Lower leg skin (tissue), 4 donors: Measurements from ENCODE around the gene ZDHHC4. TPM values are rescaled to one million over a fixed set of nuclear protein-coding genes. Genes with fewer than 3 reads are reported as not detected.
A peak's percentile ranks its signal among the peaks of the same experiment; 100 is the strongest.

Source experiments
- DNase-seq, 2 donors: peaks; one replicate each; pipeline ENCODE4 v3.0.0-alpha.2; 2019; ENCODE audit warnings: low spot score in 2 of 2
- H3K4me3 ChIP-seq: fragments of 200-600 bp; sonication (generic); 2 replicates; pipeline ENCODE4 v1.5.1; 2017; ENCODE audit warnings: mild to moderate bottlenecking, low read depth; ENCODE audit not compliant: poor library complexity, severe bottlenecking
- POLR2A ChIP-seq, 2 donors: fragments of 450-650 bp; IDR thresholded peaks; one replicate each; pipeline ENCODE4 v1.6.1; 2016 to 2017; ENCODE audit warnings: antibody characterized with exemption in 2 of 2, mild to moderate bottlenecking in 1 of 2, moderate library complexity in 1 of 2
- WGBS, 2 donors: methylation state at CpG; one replicate each; pipeline ENCODE4 v1.1.5; 2018; 5-methylcytosine and 5-hydroxymethylcytosine counted together
- intact Hi-C: fragments of 100-400 bp; cut with DNase I; formaldehyde crosslinking; loops from one replicate; pipeline ENCODE4 v1.15.0; 2023; ENCODE audit warnings: low total_unique reads
- total RNA-seq, 4 donors: library from RNA; depleted of rRNA; stranded (reverse); fragments of >200 nt; gene quantifications; one replicate each; pipeline ENCODE4 v1.1.0, GENCODE V29; 2016
- TF ChIP-seq, protein P1 (sequence below), 3 donors: fragments of 450-650 bp; IDR thresholded peaks; one replicate each; pipeline ENCODE4 v1.5.1; 2016; ENCODE audit warnings: antibody characterized with exemption in 3 of 3, mild to moderate bottlenecking in 3 of 3, moderate library complexity in 2 of 3

Gene ZDHHC4
- total RNA-seq, 4 donors from 2014 or later, result 18.4 to 30.7 (median 23.3) TPM

DNA sequence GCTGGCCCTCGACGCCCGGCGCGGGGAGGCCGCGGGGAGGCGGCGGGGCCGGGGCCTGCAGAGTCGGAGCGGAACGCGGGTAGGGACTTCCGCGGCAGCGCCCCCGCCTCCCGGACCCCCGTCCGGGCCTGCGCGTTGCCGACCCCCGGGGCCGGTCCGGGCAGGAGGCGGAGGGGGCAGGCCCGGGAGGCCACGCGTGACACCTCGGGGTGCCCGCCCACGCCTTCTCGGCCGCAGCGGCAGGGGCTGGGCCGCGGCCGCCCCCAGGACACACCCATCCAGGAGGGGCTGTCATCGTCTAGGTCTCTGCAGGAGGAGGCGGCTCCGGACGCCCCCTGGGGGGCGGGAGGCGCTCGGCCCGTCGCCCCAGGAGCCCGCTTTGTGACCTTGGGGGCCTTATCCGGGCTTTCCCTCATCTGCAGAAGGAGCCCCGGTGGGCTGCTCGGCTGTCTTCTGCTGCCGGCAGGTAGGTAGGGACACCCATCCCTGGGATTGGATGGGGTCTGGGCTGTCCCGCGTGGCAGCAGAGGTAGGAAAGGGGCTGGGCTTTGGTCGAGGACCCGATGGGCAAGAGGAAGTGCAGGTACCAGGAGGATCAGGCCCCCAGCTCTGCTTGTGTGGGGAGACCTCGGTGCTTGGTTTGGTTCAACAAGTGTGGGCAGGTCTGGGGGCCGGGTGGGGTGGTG, 60.4 kb downstream of the ZDHHC4 start:
- intact Hi-C loops, result no loop called here
- TF ChIP-seq, protein P1, sequence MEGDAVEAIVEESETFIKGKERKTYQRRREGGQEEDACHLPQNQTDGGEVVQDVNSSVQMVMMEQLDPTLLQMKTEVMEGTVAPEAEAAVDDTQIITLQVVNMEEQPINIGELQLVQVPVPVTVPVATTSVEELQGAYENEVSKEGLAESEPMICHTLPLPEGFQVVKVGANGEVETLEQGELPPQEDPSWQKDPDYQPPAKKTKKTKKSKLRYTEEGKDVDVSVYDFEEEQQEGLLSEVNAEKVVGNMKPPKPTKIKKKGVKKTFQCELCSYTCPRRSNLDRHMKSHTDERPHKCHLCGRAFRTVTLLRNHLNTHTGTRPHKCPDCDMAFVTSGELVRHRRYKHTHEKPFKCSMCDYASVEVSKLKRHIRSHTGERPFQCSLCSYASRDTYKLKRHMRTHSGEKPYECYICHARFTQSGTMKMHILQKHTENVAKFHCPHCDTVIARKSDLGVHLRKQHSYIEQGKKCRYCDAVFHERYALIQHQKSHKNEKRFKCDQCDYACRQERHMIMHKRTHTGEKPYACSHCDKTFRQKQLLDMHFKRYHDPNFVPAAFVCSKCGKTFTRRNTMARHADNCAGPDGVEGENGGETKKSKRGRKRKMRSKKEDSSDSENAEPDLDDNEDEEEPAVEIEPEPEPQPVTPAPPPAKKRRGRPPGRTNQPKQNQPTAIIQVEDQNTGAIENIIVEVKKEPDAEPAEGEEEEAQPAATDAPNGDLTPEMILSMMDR (IDR thresholded peaks at IDR 0.05), result no peak
- no peak for TF ChIP-seq POLR2A (IDR thresholded peaks at IDR 0.05)
- peak overlapping the region; percentile 63 for H3K4me3 ChIP-seq
- DNase-seq, result no peak
- 1 to 14% methylated on average over 6 to 31 of the region's 60 CpGs for WGBS, 2 donors

Other genes starting within 250 kb of the ZDHHC4 start
- 10 to 100 TPM; 18.7 to 38.6 (median 24.3) TPM for gene FAM220A, start 228.5 kb upstream of the ZDHHC4 start, total RNA-seq
- 100 to 1,000 TPM; 154 to 428 (median 255) TPM for gene RAC1, start 202.9 kb upstream of the ZDHHC4 start, total RNA-seq
- 10 to 100 TPM; 26.1 to 35.9 (median 27.5) TPM for gene DAGLB, start 129.5 kb upstream of the ZDHHC4 start, total RNA-seq
- 10 to 100 TPM; 44.8 to 64.3 (median 57.5) TPM for gene KDELR2, start 93.3 kb upstream of the ZDHHC4 start, total RNA-seq
- gene GRID2IP, start 26.0 kb upstream of the ZDHHC4 start, total RNA-seq, result 1 to 10 TPM in 1 of 4 donors, under 1 TPM in 3; 0.49 to 2.2 (median 0.64) TPM
- gene INTS15, start 12.6 kb downstream of the ZDHHC4 start, total RNA-seq, result 10 to 100 TPM; 21.3 to 34.5 (median 29.7) TPM
- gene ZNF853, start 38.2 kb downstream of the ZDHHC4 start, total RNA-seq, result 1 to 10 TPM; 4.6 to 7.7 (median 5.9) TPM
- 10 to 100 TPM; 30.6 to 63.6 (median 35.6) TPM for gene ZNF316, start 59.9 kb downstream of the ZDHHC4 start, total RNA-seq
- gene ZNF12, start 129.5 kb downstream of the ZDHHC4 start, total RNA-seq, result 10 to 100 TPM; 19.7 to 40.8 (median 23.8) TPM
- 1 to 10 TPM in 1 of 4 donors, not detected in 3; 1.3 TPM for gene RSPH10B2, start 176.6 kb downstream of the ZDHHC4 start, total RNA-seq
- gene CCZ1B, start 248.8 kb downstream of the ZDHHC4 start, total RNA-seq, result 10 to 100 TPM; 20.0 to 84.7 (median 27.3) TPM